ENCODE data around the gene UCN2.

DNA sequence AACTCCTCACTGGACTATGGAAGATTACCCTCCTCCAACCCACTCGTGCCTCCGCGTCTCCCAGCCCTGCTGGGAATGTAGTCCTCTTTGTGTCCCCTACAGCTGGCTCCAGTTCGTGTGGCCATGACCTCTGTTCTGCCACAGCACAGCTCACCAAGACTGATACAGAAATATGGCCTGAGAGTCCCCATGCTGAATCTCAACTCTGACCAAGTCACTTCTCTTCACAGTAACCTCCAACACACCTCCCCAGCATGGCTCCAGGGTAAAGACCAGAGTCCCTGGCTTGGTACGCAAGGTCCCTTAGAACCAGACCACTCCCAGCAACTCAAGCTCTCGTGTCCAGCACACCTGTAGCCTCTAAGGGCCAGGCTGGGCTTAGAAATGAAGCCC is 33.8 kb upstream of the UCN2 start:
- TF ChIP-seq, protein P1, sequence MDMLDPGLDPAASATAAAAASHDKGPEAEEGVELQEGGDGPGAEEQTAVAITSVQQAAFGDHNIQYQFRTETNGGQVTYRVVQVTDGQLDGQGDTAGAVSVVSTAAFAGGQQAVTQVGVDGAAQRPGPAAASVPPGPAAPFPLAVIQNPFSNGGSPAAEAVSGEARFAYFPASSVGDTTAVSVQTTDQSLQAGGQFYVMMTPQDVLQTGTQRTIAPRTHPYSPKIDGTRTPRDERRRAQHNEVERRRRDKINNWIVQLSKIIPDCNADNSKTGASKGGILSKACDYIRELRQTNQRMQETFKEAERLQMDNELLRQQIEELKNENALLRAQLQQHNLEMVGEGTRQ (CRISPR knock-in tag; IDR thresholded peaks at IDR 0.05): no peak
- TF ChIP-seq ZNF138 (CRISPR knock-in tag; conservative IDR thresholded peaks at IDR 0.05) (no peak), MYBL2 (CRISPR knock-in tag; IDR thresholded peaks at IDR 0.05) (no peak), NFE2L1 (CRISPR knock-in tag; IDR thresholded peaks at IDR 0.05) (no peak), ESRRA (CRISPR knock-in tag; IDR thresholded peaks at IDR 0.05; ENCODE audit: borderline replicate concordance) (no peak), HMGA2 (CRISPR knock-in tag; IDR thresholded peaks at IDR 0.05) (no peak), ZNF121 (CRISPR knock-in tag; IDR thresholded peaks at IDR 0.05) (no peak), JUN (CRISPR knock-in tag; IDR thresholded peaks at IDR 0.05) (no peak), FOXP1 (CRISPR knock-in tag; IDR thresholded peaks at IDR 0.05; ENCODE audit: borderline replicate concordance) (no peak)
- TF ChIP-seq, protein P2, sequence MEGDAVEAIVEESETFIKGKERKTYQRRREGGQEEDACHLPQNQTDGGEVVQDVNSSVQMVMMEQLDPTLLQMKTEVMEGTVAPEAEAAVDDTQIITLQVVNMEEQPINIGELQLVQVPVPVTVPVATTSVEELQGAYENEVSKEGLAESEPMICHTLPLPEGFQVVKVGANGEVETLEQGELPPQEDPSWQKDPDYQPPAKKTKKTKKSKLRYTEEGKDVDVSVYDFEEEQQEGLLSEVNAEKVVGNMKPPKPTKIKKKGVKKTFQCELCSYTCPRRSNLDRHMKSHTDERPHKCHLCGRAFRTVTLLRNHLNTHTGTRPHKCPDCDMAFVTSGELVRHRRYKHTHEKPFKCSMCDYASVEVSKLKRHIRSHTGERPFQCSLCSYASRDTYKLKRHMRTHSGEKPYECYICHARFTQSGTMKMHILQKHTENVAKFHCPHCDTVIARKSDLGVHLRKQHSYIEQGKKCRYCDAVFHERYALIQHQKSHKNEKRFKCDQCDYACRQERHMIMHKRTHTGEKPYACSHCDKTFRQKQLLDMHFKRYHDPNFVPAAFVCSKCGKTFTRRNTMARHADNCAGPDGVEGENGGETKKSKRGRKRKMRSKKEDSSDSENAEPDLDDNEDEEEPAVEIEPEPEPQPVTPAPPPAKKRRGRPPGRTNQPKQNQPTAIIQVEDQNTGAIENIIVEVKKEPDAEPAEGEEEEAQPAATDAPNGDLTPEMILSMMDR (IDR thresholded peaks at IDR 0.05): no peak
- TF ChIP-seq, protein P3, sequence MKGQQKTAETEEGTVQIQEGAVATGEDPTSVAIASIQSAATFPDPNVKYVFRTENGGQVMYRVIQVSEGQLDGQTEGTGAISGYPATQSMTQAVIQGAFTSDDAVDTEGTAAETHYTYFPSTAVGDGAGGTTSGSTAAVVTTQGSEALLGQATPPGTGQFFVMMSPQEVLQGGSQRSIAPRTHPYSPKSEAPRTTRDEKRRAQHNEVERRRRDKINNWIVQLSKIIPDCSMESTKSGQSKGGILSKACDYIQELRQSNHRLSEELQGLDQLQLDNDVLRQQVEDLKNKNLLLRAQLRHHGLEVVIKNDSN (CRISPR knock-in tag; IDR thresholded peaks at IDR 0.05): no peak
- TF ChIP-seq, protein P4, sequence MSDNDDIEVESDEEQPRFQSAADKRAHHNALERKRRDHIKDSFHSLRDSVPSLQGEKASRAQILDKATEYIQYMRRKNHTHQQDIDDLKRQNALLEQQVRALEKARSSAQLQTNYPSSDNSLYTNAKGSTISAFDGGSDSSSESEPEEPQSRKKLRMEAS (CRISPR knock-in tag; IDR thresholded peaks at IDR 0.05): no peak
